ENCODE results near the gene LRRC45. TPM values are rescaled to one million over a fixed set of nuclear protein-coding genes. Genes with fewer than 3 reads are reported as not detected.

The LRRC45 gene
- total and polyA plus RNA-seq, 2 of the 4 experiments (the other 2 are of a cell fraction): 7.2 to 10.2 TPM

DNA sequence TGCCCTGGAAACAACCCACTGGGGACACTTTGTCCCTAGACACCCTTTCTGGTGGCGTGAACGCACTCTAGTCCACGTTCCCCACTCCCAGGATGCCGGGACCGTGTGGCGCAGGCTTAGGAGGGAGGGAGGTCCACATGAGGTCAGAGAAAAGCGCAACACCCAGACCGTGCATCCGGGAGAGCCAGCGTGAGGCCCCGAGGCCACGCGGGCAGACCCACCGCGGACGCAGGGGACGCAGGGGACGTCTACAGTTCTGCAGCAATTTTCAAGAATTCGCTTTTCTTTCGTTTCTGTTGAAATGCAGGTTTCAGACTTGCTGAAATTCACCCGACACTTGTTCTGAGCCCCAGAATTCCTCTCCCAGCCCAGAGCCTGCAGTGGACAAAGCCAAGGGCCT, 23.8 kb downstream of the LRRC45 start:
- no TSS peak for BruUV-seq (replicated peaks)
- H2AK5ac ChIP-seq (ENCODE audit: low read depth, low read length): no peak overlapping the region
- H3K4ac ChIP-seq (ENCODE audit: low read depth, low read length): no peak overlapping the region
- H2BK120ac ChIP-seq (ENCODE audit: low read depth, low read length): no peak overlapping the region
- H3K23ac ChIP-seq (ENCODE audit: low read depth, low read length): no peak overlapping the region
- no peak overlapping the region for H3K18ac ChIP-seq (ENCODE audit: low read depth, low read length)
- no peak overlapping the region for H3K56ac ChIP-seq (ENCODE audit: extremely low read depth, insufficient read depth, low read length)
- peaks cover 10 to 15% of the 10 kb centered on the region in 2 experiments for H3K79me1 ChIP-seq (ENCODE audit: low read depth in 1 of 2, low read length in 2 of 2)
- H3K14ac ChIP-seq (replicated peaks; ENCODE audit: low read depth, low read length): no peak overlapping the region
- H2BK5ac ChIP-seq (ENCODE audit: low read depth, low read length, poor library complexity, severe bottlenecking): no peak overlapping the region
- no peak overlapping the region for H2AK9ac ChIP-seq (replicated peaks; ENCODE audit: low read depth, low read length, poor library complexity)
- intact Hi-C loops (cut with micrococcal nuclease) (no loop called here), in situ Hi-C loops (cut with MboI; ENCODE audit: low sequenced_read_pairs) (no loop called here), dilution Hi-C loops (cut with HindIII; ENCODE audit: low sequenced_read_pairs, unreplicated experiment) (no loop called here)
- H3K27me3 ChIP-seq (ENCODE audit: control insufficient read depth, insufficient read depth, low read length): no peaks in the 10 kb centered on the region
- no peak overlapping the region for H4K5ac ChIP-seq (ENCODE audit: low read depth, low read length)
- no peak overlapping the region for H2BK20ac ChIP-seq (ENCODE audit: low read depth, low read length)
- H2BK15ac ChIP-seq (ENCODE audit: low read depth, low read length): no peak overlapping the region
- ChIA-PET POLR2A (ENCODE audit: unreplicated experiment) (no interaction called here), CTCF (no interaction called here)
- H3K9me3 ChIP-seq (ENCODE audit: control insufficient read depth, insufficient read depth, low read length): no peaks in the 10 kb centered on the region
- peaks cover 10% of the 10 kb centered on the region for H3K4me1 ChIP-seq (ENCODE audit: control insufficient read depth, insufficient read depth, low read length)
- ATAC-seq (ENCODE audit: low read depth) (no peak), DNase-seq (no peak)
- no peak overlapping the region for H4K91ac ChIP-seq (ENCODE audit: insufficient read depth, low read depth, low read length)
- peaks cover 3% of the 10 kb centered on the region for H4K20me1 ChIP-seq (ENCODE audit: insufficient read depth, low read length)
- peaks cover 14% of the 10 kb centered on the region for H3K9me1 ChIP-seq (ENCODE audit: insufficient read depth, low read length)
- no peak overlapping the region for H3K27ac ChIP-seq (ENCODE audit: insufficient read depth, low read length)
- 100% methylated on average over 4 of the region's 21 CpGs; no CpG with 5 or more reads in 1 of the 2 experiments for WGBS, 2 experiments (ENCODE audit: extremely low coverage in 2 of 2, insufficient read length in 1 of 2)
- H3K9ac ChIP-seq (ENCODE audit: low read depth, low read length): no peak overlapping the region
- H3K4me2 ChIP-seq (ENCODE audit: low read depth, low read length): no peak overlapping the region
- H3K36me3 ChIP-seq (ENCODE audit: control insufficient read depth, insufficient read depth, low read length): peaks cover 30% of the 10 kb centered on the region
- H2AFZ ChIP-seq (replicated peaks; ENCODE audit: low read length, poor library complexity): no peak overlapping the region
- H4K8ac ChIP-seq (ENCODE audit: low read depth in 2 of 2, low read length in 2 of 2): no peak overlapping the region
- H3K4me3 ChIP-seq (ENCODE audit: insufficient read depth, low read depth, low read length): no peak overlapping the region
- no peak for TF ChIP-seq CEBPB (IDR thresholded peaks at IDR 0.05; ENCODE audit: low read depth, low read length)
- no peak for TF ChIP-seq CTCF (conservative IDR thresholded peaks at IDR 0.05; ENCODE audit: low read depth, low read length)
- TF ChIP-seq, protein P1, sequence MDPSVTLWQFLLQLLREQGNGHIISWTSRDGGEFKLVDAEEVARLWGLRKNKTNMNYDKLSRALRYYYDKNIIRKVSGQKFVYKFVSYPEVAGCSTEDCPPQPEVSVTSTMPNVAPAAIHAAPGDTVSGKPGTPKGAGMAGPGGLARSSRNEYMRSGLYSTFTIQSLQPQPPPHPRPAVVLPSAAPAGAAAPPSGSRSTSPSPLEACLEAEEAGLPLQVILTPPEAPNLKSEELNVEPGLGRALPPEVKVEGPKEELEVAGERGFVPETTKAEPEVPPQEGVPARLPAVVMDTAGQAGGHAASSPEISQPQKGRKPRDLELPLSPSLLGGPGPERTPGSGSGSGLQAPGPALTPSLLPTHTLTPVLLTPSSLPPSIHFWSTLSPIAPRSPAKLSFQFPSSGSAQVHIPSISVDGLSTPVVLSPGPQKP (IDR thresholded peaks at IDR 0.05; ENCODE audit: borderline replicate concordance, low read depth, low read length): no peak
- TF ChIP-seq FOS (IDR thresholded peaks at IDR 0.05; ENCODE audit: low read depth, low read length): no peak
- TF ChIP-seq RAD21 (IDR thresholded peaks at IDR 0.05; ENCODE audit: low read length): no peak
- no peak for TF ChIP-seq SMC3 (IDR thresholded peaks at IDR 0.05; ENCODE audit: low read depth, low read length)

All from IMR-90 (cell line).